GM18511 (cell line): ENCODE measurements around the gene ACP2.
A peak's percentile ranks its signal among the peaks of the same experiment; 100 is the strongest.

Source experiments
- ATAC-seq: cut with Tn5 transposase; IDR thresholded peaks from one replicate; pipeline ENCODE4 v1.9.1; 2021; ENCODE audit warnings: mild to moderate bottlenecking, moderate library complexity; ENCODE audit not compliant: unreplicated experiment

The ACP2 gene

DNA sequence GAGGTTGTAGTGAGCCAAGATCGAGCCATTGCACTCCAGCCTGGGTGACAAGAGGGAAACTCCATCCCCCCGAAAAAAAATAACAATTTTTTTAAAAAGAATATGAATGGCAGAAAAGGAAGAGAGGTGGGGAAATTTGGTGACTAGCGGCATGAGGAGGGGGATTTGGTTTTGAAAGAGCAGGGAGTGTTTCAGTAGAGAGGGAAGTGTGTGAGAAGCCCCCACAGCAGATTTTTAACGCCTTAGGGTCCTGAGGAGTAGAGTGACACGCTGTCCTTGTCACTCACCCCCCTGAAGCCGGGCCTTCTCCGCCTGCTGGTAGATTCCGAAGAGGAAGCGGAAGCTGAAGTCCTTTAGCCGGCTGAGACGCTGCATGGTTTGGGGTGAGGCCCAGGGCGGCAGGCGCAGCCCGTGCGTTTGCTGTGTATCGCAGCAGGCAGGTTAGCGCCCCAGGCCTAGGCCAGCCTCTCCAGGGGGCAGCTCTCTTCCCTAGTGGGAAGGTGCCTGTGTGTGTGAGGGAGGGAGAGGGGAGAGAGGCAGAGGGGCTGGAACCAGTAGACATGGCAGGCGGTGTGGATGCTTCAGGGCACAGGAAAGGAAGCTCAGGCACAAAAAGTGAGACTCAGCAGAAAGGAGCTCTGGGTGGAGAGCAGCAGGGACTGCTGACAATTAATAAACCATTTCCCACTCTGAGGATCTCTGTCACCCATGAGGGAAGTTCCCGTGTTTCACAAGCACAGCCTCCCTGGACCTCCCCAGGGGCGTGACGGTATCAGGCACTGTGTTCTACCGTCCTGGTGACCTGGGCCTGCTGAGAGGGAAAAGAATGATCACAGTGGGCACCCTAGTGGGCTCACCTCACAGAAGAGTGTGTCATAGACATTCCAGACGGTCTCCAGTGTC lies 3.9 kb downstream of the ACP2 start:
- no peak for ATAC-seq

DNA sequence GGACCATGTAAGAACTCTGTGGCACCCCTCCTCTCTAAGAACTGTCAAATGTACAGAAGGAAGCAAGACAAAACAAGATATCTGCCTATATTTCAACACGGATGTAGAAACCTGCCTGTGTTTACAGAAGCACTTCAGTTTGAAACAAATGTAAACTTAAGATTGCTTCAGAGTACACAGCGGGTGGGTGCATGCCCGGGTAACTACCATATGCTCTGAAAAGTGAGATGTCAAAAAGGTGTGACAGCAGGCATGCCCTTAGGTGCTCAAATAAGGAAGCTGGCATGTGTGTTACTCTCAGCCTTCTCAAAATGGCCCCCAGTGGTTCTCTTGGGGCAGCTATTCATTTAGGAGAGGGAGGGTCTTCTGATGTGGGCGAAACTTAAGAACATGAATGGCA lies 5.2 kb downstream of the ACP2 start:
- ATAC-seq, result no peak

DNA sequence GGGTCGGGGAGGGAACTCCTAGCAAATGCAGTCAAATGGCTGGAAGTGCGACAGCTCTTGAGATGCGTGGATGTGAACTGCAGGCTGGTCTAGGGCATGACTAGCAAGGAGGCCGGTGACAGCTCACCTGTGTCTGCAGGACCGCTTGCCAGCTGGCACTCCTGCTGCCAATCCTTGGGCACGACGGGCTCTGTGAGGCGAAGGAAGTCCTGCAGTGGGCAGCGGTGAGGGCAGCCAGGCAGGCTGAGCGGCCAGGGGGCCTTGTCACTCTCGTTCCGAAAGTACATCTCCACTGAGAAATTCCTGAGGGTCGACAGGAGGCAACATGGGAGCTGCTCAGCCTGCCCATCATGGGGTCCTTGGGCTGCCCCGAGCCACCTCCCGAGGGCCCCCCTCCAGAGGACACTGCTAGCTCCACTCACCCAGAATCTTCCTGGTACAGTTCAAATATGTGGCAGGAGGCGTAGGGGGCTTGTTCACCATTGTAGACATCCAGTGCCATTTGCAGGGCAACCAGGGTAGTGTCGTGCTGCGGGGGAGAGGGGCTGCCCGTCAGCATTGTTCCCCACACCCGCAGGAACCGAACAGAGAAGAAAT lies 5.9 kb downstream of the ACP2 start:
- no peak for ATAC-seq

DNA sequence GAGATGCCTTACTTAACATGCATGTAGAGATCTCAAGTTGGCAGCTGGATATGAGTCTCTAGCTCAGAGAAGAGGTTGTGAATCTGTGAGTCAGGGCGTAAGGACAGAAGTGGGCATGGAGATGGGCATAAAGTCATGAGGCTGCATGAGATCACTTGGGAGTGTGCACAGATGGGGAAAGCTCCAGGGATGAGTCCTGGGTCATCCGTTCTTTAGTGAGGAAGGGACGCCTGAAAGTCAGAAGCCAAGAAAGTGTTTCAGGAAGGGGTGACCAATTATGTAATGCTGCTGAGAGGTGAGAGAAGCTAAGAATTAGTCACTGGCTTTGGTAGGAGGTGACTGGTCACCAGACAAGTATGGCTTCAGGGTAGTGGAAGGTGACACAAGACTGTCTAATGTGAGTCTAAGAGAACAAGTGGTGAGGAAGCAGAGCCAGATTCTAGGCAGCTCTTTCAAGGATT lies 6.7 kb downstream of the ACP2 start:
- no peak for ATAC-seq

DNA sequence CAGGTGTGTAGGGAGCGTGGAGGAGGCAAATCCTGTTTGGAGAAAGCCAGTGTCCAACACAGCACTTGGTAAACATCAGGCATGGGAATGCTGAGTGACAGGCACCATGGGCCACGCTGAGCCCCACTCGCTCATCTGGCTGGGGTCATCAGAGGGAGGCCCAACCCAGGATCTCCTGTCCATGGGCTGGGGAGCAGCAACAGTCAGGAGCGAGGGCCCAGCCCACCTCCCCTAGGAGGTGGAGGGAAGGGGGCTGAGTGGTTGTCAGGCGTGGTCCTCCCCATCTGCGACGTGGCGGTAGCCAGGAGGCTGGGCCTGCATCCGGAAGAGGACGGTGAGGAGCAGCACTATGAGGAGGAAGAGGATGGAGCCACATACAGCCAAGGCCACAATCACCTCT lies 8.8 kb downstream of the ACP2 start:
- ATAC-seq, result no peak

DNA sequence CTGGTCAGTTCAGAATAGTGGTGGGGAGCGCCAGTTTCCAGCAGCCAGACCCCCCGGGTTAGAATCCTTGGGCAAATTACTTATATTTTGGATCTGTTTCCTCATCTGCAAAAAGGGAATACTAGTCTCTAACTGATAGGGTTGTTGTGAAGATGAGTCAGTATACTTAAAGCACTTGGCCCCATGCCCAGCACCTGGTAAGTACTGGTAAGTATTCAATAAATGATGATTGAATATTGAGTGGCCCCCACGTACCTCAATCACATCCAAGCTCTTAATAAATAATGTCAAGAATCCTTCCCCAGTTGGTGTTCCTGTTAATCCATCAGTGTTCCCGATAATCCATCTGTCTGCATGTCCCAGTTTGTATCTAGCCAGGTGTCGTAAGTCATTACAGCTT lies 12.1 kb downstream of the ACP2 start:
- ATAC-seq, result no peak

DNA sequence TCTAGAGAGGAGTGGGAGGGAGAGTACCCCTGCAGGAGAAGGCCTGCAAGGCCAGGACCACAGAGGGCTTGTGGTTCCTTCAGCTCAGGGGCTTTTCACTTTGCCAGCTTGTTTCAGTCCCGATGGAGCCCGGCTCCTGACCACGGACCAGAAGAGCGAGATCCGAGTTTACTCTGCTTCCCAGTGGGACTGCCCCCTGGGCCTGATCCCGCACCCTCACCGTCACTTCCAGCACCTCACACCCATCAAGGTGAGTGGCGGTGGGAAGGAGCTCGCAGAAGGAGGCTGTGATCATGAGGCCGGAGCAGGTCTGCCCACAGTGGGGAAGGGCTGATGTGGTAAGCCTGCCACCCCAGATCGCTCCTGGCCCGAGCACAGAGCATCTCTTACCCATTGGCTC lies 13.5 kb downstream of the ACP2 start:
- no peak for ATAC-seq

DNA sequence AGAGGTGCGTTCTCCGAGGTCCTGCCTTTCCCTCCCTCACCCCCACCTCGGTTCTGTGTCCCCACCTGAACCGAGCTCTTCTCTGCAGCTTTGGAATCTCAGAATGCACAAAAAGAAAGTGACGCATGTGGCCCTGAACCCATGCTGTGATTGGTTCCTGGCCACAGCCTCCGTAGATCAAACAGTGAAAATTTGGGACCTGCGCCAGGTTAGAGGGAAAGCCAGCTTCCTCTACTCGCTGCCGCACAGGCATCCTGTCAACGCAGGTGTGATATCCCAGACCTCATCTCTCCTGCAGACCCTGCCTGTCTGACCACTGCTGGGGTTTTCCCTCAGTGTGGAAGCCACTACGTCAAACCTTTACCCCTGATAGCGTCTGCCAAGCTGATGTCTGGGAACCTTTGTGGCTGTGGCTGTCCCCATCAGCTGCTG lies 13.9 kb downstream of the ACP2 start:
- ATAC-seq, result no peak

DNA sequence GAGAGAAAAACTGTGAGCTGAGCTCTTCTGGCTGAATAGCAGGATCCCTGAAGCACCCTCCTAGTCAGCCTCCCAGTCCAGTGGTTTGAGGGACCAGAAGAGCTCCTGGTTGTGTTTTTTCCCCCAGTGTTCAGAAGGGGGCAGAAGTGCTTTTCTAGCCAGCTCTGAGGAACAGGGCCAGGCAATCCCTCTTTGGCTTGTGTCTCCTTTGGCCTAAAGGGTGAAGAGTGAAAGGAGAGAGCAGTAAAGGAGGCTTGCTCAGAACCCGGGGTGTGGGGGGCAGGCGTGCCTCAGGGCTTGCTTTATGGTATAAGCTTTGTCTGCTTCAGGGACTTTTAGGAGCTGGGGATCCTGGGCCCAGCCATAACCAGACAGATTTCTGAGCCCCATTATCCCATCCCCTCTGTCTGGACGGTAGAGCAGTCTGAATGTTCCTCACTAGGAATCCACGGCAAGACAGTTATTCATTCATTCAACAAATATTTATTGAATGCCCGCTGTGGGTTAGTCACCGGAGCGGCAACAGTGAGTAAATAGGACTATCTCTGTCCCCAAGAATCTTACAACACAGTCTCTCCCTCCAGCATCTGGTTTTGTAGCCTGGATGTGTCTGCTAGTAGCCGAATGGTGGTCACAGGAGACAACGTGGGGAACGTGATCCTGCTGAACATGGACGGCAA lies 14.5 kb downstream of the ACP2 start:
- no peak for ATAC-seq

DNA sequence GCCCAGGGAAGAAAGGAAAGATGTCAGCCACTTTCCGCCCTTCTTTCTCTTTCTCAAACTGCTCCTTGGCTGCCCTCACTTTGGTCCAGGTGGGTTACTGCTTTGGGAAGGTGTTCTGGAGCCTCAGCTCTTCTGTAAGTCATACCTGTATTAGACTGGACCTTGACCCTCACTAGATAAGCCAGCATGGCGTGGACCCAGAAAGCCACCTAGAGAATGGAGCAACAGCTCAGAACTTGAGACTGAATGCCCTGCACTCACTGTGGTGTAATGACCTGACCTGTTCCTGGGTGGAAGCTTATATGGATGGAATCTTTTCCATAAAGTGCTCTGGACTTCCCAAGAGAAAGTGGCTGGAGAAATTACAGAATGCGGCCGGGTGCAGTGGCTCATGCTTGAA lies 15.6 kb downstream of the ACP2 start:
- ATAC-seq, result no peak

DNA sequence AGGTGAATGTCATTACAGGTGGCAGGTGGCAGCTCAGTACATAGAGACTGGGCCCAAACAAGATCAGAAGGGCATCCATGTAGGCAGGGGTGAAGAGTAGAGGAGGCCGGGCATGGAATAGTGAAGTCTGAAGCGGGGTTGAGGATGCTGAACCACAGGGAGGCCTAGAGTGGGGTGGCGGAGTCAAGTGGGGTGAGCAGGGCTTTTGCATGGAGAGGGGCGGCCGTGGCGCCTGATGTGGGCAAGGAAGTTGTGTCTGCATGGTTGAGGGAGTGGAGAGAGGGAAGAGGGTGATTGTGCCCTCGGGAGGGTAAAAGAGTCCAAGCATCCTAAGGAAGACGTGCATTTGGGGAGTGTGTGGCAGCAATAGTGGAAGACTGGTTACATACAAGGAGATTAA lies 19.5 kb downstream of the ACP2 start:
- no peak for ATAC-seq

DNA sequence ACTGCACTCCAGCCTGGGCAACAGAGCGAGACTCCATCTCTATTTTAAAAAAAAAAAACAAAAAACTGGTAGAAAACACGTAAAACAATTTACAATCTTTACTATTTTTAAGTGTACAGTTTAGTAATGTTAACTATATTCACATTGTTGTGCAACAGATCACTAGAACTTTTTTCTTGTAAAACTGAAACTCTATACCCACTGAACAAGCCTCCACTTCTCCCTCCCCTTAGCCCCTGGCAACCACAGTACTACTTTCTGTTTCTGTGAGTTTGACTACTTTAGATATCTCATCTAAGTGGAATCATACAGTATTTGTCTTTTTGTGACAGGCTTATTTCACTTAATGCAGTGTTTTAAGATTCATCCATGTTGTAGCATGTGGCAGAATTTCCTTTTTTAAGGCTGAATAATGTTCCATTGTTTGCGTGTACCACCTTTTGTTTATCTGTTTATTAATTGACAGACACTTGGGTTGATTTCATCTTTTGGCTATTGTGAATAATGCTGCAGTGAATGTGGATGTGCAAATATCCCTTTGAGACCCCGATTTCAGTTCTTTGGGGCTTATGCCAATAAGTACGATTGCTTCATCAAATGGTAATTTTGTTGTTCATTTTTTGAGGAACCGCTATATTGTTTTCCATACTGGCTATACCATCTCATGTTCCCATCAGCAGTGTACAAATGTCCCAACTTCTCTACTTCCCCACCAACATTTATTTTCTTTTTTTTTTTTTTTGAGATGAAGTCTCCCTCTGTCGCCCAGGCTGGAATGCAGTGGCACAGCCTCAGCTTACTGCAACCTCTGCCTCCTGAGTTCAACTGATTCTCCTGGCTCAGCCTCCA lies 22.8 kb downstream of the ACP2 start:
- ATAC-seq, result peak; percentile 90

DNA sequence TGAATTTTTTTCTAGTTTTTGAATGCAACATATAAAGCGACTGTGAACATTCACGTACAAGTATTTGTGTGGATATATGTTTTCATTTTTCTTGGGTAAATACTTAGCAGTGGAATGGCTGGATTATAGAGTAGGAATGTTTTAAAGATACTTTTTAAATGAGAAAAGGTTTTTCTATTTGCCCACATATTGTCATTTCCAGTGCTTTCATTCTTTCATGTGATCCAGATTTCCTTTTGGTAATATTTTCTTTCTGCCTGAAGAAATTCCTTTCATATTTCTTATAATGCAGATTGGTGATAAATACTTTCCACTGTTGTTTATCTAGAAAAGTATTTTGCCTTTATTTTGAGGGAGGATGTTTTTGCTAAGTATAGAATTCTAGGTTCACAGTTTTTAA lies 25.9 kb downstream of the ACP2 start:
- ATAC-seq, result no peak

DNA sequence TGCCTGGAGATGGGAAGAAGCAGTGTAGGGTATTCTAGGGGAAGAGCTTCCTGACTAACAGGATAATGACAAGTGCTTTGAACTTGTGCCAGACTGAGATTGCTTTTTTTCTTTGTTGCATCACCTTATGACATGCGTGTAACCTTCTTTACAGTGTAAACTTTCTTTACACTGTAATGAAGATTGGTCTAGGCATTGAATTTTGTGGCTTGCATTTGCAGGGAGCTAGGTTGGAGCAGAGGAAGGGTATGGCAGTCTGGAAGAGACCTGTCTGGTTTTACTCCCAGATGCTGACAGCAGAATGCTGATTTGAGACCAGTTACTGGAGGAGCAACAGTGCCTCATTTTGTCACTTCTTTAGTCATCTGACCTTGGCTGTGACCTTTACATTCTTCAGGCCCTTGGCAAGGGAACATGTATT lies 28.2 kb downstream of the ACP2 start:
- ATAC-seq, result no peak

DNA sequence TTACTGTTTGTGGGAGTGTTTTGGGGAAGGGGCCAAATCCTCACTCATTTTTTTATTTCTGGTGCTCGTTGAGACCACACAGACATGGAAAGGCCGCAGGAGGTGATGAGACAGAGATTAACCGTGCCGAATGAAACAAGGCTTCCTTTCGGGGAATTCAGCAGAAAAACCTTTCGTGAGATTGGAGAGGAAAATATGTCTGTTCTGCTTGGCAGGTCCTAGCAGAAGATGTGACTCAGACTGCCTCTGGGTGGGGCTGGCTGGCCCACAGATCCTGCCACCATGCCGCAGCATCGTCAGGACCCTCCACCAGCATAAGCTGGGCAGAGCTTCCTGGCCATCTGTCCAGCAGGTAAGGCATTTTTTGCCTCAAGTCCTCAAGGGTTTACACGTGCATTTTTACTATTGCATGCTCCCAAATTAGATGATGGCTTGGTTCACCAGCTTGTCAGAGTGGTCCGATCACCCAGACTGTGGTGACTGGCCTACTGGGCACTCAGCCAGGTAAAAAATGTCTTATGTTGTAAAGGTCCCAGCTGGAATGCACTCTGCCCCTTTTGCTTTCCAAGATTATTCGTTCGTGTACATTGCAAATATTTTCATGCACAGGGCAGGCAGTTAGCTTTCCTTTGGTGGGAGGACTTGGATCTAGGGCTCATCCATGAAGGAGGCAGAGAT lies 32.4 kb downstream of the ACP2 start:
- peak; percentile 23 for ATAC-seq

DNA sequence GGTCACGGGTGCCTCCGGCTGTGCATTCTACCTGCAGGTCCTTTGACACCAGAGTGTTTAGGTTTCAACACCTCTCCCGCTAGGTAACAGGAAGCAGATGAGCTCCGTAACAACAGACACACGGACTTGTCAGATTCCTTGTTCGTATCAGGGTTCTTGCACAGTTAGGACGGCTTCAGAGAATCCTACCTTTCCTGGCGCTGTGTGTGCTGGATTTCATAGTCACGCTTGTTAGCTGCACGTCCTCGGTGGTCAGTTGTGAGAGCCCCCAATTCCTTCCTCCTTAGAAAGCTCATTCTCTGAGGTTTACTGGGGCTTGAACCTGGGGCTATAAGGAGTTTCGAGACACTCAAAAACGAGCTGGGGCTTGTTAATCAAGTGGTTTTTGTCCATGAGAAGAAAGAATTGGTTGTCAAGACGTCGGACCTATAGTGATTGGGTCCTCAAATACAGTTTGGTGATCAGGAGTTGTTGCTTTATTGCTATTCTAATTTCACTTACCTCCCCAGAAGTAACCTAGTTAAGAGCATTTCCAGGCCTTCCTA lies 33.2 kb downstream of the ACP2 start:
- no peak for ATAC-seq

DNA sequence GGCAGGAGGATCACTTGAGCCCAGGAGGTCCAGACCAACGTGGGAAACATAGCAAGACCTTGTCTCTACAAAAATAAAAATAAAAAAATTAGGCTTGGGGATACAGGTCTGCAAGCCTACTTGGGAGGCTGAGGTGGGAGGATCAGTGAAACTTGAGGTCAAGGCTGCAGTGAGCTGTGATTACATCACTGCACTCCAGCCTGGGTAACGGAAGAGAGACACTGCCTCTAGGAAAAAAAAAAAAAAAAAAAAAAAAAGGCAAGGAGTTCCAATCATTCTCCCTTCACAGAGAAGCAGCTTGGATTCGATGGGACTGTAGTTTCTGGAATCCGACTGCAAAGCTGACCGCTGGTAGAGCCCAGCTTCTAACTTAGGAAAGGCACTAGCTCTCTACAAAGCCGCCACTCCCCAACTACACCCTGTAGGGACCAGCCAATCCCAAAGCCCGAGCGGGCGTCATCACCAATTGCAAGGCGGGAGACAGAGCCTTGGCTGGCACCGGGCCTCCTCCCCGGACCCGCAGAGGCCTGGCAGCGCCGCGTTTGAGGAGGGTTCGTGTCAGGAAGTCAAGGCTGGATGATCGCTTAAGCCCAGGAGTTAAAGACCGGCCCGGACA lies 34.6 kb downstream of the ACP2 start:
- peak; percentile 75 for ATAC-seq

DNA sequence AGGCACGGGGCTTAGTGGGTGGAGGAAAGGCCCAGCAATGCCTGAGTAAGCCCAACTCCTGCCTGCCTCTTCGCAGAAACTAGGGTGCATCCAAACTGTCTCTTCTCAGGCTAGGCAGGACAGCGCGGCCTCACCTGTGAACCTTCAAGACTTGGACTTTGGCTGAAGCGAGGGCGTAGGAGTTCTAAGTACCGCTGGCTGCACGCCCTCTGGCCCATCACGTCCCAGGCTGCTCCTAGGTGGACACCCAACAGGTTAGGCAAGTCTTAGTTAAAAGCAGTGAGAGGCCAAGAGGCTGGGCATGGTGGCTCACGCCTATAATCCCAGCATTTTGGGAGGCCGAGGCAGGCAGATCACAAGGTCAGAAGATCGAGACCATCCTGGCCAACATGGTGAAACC lies 35.7 kb downstream of the ACP2 start:
- no peak for ATAC-seq

DNA sequence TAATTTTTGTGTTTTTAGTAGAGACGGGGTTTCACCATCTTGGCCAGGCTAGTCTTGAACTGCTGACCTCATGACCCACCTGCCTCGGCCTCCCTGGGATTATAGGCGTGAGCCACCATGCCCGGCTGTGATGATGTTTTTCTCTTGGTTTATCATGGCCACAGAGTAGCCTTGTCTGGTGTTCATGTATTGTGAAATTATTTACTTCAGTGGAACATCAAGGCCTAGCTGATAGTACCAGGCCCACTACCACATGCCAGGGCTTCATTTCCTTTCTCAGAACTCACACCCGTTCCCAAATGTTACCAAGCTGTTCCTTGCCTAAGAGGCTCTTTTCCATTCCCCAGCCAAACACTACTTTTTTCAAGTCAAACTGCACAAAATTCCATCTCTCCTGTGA lies 40.0 kb downstream of the ACP2 start:
- no peak for ATAC-seq
